H1 (cell line): ENCODE data around the gene LRRC32. TPM values are rescaled to one million over a fixed set of nuclear protein-coding genes. Genes with fewer than 3 reads are reported as not detected.

Experiments
- JUND ChIP-seq: IDR thresholded peaks from 2 replicates; pipeline ENCODE4 v1.6.1; 2011; ENCODE audit warnings: mild to moderate bottlenecking, improper control_type of control experiment, low read length
- KDM1A ChIP-seq: fragments of 200-600, 300-600 bp; sonication (generic); IDR thresholded peaks from 2 replicates; pipeline ENCODE4 v1.7.1; 2016; ENCODE audit warnings: mild to moderate bottlenecking, low read length, borderline replicate concordance
- RFX5 ChIP-seq: IDR thresholded peaks from 2 replicates; pipeline ENCODE4 v1.6.1; 2011; ENCODE audit warnings: low read depth, low read length, improper control_type of control experiment, borderline replicate concordance
- polyA plus RNA-seq, 7 experiments: library from polyadenylated mRNA; depleted of rRNA in 3 of 7; stranded (reverse) in 5 of 7; unstranded in 2 of 7; fragments of >200 nt in 5 of 7; fragments of 200-250 nt in 2 of 7; gene quantifications; 1 replicate in 5 of 7; 2 replicates in 1 of 7; 4 replicates in 1 of 7; pipeline versions ENCODE4 v1.2.1 to v1.2.3, GENCODE V29; 2011 to 2013; ENCODE audit warnings: missing spikeins in 2 of 7, mixed read lengths in 2 of 7
- total RNA-seq: library from RNA; stranded (reverse); fragmentation: NEBNext Ultra II Directional; extraction: Animal tissue kit (Norgen Biotek cat#: 25700); gene quantifications from 2 replicates; pipeline ENCODE4 v1.2.1, GENCODE V29; 2021

Gene LRRC32
- total and polyA plus RNA-seq, 2 of the 8 experiments (the other 6 are each of a cell fraction or from before 2014, with no cell fraction given) = 0.99 to 1.9 TPM

DNA sequence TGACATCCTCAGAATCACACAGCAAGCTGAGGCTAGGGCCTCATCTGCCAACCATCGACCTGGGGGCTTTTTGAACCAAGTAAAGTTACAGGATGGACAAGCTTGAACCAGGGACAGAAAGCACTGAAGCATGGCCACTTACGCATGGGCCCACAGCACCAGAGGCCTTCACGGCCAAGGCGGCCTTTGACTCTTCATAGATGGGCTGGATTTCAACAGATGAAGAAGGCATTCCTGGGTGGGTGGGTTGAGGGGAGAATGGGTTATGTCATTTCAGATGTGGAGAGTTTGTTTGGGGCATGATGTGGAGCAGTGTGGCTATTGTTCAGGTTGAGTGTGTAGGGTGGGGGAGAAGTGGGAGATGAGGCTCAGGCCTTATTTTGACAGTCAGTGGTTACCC, 60.2 kb downstream of the LRRC32 start (continued):
- TF ChIP-seq RFX5 = no peak
- TF ChIP-seq JUND = no peak
- TF ChIP-seq KDM1A = no peak
- TF ChIP-seq, all 59 proteins: peak for 0
